EL (cell line): ENCODE data around the gene ACP4.
A peak's percentile ranks its signal among the peaks of the same experiment; 100 is the strongest.
"Not testable (repeated sequence)": the region's sequence is repeated elsewhere in the genome, so short reads cannot be mapped to it uniquely, and the experiment has no call there.

Source experiments
- DNase-seq: peaks from one replicate; pipeline ENCODE4 v3.0.0-alpha.2; 2016

The ACP4 gene, protein sequence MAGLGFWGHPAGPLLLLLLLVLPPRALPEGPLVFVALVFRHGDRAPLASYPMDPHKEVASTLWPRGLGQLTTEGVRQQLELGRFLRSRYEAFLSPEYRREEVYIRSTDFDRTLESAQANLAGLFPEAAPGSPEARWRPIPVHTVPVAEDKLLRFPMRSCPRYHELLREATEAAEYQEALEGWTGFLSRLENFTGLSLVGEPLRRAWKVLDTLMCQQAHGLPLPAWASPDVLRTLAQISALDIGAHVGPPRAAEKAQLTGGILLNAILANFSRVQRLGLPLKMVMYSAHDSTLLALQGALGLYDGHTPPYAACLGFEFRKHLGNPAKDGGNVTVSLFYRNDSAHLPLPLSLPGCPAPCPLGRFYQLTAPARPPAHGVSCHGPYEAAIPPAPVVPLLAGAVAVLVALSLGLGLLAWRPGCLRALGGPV

DNA sequence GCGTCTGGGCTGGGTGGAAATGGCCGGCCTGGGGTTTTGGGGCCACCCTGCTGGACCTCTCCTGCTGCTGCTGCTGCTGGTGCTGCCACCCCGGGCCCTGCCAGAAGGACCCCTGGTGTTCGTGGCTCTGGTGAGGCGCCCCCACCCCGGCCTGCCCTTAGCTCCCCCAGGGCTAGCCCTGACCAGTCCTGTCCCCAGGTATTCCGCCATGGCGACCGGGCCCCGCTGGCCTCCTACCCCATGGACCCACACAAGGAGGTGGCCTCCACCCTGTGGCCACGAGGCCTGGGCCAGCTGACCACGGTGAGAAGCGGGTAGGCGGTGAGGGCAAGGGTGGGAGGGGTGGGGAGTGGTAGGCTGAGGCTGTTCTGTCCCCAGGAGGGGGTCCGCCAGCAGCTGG is at the start of gene ACP4:
ACP4 (plus strand) TSS at position 20 of the 400 bp plus-strand sequence; CDS start at position 20, 0 bp downstream.
- peak; percentile 23 for DNase-seq

DNA sequence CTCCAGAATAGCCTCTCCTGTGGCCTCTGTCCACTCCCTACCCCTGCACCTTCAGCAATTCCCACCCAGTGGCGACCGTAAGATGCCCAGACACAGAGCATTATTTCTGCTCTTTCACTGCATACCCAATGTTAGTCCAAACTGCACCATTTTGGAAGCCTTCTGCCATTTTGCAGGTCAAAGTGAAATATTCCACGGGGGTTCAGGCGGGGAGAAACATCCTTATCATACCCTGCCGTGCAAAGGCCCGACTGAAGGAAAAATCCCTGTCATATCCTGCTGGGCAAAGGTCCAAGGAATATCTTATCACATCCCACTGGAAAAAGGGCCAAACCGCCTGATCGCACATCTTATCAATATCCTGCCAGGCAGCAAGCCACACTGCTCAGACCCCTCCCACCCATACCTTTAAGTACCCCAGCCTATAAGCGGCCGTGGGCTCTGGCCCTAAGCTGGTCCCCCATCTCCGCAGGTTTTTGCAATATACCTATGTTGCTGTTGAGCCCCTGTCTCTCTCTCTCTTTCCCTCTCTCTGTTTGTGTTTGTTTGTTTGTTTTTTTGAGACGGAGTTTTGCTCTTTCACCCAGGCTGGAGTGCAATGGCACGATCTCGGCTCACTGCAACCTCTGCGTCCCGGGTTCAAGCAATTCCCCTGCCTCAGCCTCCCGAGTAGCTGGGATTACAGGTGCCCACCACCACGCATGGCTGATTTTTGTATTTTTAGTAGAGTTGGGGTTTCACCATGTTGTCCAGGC is 48.9 kb upstream of the ACP4 start:
- DNase-seq, result no peak

DNA sequence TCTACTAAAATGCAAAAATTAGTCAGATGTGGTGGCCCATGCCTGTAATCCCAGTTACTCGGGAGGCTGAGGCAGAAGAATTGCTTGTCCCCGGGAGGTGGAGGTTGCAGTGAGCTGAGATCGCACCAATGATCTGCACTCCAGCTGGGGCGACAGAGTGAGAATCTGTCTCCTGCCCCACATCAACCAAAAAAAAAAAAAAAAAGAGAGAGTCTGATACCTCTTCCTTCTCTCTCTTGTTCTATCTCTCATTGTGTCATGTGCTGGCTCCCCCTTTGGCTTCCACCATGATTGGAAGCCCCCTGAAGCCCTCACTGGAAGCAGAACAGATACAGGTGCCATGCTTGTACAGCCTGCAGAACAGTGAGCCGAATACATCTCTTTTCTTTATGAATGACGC is 46.7 kb upstream of the ACP4 start:
- no peak for DNase-seq

DNA sequence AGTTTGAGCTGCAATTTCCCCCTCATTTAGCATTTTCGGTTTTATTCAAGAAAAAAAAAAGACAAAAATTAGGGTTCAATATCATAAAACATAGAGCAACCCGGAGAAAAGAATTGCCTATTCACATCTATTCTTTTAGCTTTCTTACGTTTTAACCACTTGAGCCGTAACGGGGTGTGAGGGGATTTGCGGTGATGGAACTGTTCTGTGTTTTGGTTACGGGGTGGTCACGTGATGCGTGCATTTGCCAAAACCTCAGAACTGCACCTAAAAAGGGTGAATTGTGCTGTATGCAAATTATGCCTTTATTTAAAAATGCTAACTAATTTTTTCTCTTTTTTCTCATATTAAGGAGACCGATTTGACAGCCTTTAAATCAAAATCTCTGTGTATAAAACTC is 45.0 kb upstream of the ACP4 start:
- DNase-seq, result no peak

DNA sequence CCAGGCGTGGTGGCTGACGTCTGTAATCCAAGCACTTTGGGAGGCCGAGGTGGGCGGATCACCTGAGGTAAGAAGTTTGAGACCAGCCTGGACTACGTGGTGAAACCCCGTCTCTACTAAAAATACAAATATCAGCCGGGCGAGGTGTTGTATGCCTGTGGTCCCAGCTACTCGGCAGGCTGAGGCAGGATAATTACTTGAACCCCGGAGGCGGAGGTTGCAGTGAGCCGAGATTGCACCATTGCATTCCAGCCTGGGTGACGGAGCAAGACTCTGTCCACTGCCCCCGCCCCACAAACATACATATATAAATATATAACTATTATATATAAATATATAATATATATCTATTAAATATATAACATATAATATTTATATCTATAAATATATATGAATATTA is 43.1 kb upstream of the ACP4 start:
- DNase-seq, result not testable (repeated sequence)

DNA sequence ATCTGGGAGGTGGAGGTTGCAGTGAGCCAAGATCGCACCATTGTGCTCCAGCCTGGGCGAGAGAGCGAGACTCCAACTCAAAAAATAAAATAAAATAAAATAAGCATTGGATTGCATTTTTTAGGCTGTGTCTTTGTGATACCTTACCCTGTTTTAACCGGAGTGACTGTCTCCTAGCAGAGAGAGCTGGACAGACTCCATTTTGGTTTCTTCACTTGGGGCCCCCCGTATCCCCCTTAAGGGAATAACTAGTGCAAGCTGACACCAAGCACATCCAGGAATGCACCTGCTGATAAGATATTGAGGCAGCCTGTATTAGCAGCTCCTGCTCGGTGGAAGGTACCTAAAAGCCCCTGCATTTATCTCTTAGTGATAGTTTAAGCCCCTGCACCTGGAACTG is 40.7 kb upstream of the ACP4 start:
- no peak for DNase-seq

DNA sequence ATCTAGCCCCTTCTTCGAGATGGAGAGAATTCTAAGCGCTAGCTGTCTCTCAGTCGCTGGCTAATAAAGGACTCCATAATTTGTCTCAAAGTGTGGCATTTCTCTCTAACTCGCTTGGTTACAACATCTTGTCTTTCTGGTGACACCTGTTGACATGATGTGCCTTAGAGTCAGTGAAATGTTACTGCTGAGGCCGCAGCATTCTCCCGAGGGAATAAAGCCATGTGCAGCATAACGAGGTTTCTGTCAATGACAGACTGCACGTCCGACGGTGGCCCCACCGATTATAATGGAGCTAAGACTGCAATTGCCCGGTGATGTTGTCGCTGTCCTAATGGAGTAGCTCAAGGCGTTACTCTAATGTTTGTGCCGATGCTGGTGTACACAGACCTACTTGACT is 40.2 kb upstream of the ACP4 start:
- no peak for DNase-seq

DNA sequence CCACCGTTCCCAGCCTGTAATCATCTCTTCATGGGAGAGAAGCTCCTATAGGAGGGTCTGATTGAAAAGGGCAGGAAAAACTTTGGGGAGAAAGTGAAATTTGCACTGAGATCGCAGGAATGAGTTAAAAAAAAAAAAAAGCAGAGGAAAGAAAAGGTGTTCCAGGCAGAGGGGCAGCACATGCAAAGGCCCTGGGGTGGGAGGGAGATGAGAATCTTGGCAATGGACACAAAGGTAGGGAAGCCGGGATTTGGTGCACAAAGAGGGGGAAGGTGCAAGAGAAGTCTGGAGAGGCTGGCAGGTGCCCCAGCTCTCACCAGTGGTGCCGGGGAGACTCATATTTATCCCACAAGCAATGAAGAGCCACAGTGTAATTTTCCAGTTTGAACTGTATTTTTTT is 36.3 kb upstream of the ACP4 start:
- no peak for DNase-seq

DNA sequence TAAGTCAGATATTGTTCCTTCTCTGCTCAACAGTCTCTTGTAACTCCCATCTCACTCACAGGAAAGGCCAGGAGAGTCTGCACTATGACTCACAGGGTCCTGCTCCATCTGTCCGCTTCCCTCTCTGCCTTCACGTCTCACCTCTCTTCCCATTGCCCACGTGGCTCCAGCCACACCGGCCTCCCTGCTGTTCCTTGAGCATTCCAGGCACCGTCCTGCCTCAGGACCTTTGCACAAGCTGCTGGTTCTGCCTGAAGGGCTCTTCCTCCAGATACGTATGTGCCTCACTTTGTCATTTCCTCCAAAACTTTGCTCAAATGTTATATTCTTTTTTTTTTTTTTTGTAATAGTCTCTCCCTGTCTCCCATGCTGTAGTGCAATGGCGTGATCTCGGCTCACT is 34.0 kb upstream of the ACP4 start:
- DNase-seq, result not testable (repeated sequence)

DNA sequence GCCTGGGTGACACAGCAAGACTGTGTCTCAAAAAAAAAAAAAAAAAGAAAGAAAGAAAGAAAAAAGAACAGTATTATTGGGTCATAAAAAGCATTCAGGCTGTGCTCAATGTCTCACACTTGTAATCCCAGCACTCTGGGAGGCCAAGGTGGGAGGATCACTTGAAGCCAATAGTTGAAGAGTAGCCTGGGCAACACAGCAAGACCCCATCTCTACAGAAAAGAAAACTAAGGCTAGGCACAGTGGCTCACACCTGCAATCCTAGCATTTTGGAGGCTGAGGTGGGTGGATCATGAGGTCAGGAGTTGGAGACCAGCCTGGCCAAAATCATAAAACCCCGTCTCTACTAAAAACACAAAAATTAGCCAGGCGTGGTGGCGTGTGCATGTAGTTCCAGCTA is 32.6 kb upstream of the ACP4 start:
- not testable (repeated sequence) for DNase-seq

DNA sequence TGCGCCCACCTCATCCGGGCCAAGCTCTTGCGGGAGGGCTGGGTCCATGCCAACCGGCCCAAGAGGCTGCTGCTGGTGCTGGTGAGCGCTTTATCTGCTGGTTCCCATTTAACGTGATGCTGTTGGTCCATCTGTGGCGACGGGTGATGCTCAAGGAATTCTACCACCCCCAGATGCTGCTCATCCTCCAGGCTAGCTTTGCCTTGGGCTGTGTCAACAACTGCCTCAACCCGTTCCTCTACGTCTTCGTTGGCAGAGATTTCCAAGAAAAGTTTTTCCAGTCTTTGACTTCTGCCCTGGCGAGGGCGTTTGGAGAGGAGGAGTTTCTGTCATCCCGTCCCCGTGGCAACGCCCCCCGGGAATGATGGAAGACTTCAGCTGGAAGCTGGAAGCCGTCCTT is 31.1 kb upstream of the ACP4 start:
- DNase-seq, result not testable (repeated sequence)

DNA sequence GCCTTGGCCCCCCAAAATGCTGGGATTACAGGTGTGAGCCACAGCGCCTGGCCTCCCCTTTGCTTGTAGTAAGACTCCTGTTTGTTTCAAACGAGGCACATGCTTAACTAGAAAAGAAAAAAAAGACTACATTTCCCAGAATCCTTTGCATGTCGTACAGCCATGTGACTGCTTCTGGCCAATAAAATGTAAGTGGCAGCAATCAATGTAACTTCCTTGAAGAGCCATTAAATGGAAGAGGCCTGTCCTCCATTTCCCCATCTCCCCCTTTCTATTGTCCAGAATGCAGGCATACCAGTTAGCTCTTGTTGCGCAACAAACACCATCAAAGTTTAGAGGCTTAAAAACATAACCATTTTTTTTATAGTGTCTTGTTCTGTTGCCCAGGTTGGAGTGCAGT is 30.3 kb upstream of the ACP4 start:
- peak; percentile 30 for DNase-seq

DNA sequence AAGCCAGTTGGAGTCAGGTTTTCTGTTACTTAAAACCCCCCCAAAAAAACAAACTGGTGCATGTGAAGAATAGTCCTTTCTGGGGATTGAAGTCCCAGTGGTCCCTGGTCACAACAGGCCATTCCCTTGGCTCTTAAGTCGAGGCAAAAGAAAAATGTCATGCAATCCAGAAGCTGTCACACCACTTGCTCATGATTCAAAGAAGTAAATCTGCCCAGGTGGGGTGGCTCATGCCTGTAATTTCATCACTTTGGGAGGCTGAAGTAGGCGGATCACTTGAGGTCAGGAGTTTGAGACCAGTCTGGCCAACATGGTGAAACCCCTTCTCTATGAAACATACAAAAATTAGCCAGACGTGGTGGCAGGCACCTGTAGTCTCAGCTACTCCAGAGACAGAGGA is 28.7 kb upstream of the ACP4 start:
- DNase-seq, result not testable (repeated sequence)

DNA sequence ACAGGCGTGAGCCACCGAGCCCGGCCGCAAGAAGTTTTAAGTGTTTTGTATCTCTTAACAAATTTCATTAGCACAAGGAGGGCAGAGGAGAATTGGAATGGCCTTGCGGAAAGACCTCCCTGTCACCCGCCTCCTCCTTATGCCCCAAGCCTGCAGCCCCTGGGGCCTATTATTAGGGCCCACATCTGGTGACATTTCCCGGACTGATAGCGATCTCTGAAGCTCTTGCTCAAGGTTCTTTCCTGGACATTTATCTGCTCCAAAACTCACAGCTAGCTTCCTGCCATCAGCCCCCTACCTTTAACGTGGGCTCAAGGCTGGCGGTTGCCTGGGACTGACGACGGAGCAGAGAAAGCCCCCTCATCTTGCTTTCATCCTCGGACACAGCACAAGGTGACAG is 26.7 kb upstream of the ACP4 start:
- not testable (repeated sequence) for DNase-seq

DNA sequence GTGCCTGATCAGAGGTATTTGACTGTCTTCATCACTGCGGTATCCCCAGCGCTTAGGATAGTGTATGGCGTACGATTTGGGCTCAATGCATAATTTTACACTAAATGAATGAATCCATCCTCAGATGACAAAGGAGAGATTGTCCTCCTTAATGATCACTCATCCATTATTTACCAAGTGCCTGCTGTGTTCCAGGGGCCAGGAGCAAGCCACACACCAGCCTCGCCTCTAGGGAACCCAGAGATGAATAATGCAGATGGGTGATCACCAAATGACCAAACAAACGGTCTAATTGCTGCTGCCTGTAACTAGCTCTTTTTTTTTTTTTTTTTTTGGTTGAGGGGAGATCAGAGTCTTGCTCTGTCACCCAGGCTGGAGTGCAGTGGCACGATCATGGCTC is 25.8 kb upstream of the ACP4 start:
- no peak for DNase-seq

DNA sequence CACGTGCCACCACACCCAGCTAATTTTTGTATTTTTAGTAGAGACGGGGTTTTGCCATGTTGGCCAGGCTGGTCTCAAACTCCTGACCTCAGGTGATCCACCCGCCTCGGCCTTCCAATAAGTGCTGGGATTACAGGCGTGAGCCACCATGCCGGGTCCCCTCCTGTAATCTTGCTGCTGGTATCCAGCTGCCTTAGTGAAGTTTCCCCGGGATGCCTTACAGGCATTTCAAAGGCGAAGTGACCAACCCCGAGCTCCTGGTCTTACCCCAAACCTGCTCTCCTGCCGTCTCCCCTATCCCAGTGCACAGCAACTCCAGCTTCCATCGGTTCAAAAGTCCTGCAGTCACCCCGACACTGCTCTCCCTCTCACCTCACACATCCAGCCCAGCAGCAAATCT is 23.5 kb upstream of the ACP4 start:
- not testable (repeated sequence) for DNase-seq

DNA sequence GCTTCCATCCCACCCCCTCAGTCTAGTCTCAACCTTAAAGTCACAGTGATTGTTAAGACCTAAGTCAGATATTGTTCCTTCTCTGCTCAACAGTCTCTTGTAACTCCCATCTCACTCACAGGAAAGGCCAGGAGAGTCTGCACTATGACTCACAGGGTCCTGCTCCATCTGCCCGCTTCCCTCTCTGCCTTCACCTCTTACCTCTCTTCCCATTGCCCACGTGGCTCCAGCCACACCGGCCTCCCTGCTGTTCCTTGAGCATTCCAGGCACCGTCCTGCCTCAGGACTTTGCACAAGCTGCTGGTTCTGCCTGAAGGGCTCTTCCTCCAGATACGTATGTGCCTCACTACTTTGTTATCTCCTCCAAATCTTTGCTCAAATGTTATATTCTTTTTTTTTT is 23.0 kb upstream of the ACP4 start:
- not testable (repeated sequence) for DNase-seq

DNA sequence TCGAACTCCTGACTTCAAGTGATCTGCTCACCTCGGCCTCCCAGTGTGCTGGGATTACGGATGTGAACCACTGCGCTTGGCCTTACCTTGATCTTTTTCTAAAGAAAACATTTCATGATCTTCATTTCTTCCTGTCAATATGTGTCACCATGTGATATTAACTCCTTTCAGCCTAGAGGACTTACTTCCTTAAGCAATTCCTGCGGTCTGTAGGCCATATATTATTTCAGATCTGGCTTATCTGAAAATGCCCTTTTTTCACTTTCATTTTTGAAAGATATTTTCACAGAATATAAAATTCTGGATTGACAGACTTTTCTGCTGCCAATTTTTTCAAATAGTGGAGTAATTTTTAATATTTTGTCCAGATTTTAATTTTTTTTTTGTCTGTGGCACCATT is 21.9 kb upstream of the ACP4 start:
- DNase-seq, result no peak

DNA sequence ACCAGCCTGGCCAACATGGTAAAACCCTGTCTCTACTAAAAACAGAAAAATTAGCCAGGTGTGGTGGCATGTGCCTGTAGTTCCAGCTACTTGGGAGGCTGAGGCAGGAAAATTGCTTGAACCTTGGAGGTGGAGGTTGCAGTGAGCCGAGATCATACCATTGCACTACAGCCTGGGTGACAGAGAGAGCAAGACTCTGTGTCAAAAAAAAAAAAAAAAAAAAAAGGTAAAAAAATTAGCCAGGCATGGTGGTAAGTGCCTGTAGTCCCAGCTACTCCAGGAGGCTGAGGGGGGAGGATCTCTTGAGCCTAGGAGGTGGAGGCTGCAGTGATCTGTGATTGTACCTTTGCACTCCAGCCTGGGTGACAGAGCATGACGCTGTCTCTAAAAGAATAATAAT is 20.1 kb upstream of the ACP4 start, which contains the start of gene GPR32:
GPR32 (plus strand) TSS at position 301 of the 400 bp plus-strand sequence. CDS start 137 bp downstream, outside the sequence.
- DNase-seq, result not testable (repeated sequence)

DNA sequence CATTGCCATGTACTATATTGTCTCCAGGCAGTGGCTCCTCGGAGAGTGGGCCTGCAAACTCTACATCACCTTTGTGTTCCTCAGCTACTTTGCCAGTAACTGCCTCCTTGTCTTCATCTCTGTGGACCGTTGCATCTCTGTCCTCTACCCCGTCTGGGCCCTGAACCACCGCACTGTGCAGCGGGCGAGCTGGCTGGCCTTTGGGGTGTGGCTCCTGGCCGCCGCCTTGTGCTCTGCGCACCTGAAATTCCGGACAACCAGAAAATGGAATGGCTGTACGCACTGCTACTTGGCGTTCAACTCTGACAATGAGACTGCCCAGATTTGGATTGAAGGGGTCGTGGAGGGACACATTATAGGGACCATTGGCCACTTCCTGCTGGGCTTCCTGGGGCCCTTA is 19.3 kb upstream of the ACP4 start:
- DNase-seq, result no peak

DNA sequence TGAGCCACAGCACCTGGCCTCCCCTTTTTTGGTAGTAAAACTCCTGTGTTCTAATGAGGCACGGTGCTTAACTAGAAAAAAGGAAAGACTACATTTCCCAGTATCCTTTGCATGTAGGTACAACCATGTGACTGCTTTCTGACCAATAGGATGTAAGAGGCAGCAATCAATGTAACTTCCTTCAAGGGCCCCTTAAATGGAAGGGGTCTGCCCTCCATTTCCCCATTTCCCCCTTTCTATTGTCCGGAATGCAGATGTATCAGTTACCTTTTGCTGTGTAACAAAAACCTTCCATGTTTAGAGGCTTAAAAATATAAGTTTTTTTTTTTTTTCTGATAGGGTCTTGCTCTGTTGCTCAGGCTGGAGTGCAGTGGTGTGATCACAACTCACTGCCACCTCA is 17.7 kb upstream of the ACP4 start:
- DNase-seq, result peak; percentile 19

DNA sequence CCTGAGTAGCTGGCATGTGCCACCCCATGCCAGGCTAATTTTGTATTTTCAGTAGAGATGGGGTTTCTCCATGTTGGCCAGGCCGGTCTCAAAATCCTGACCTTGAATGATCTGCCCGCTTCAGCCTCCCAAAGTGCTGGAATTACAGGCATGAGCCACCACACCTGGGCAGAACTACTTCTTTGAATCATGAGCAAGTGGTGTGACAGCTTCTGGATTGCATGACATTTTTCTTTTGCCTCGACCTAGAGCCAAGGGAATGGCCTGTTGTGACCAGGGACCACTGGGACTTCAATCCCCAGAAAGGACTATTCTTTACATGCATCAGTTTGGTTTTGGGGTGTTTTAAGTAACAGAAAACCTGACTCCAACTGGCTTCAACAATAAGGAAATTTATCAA is 17.3 kb upstream of the ACP4 start:
- DNase-seq, result not testable (repeated sequence)

DNA sequence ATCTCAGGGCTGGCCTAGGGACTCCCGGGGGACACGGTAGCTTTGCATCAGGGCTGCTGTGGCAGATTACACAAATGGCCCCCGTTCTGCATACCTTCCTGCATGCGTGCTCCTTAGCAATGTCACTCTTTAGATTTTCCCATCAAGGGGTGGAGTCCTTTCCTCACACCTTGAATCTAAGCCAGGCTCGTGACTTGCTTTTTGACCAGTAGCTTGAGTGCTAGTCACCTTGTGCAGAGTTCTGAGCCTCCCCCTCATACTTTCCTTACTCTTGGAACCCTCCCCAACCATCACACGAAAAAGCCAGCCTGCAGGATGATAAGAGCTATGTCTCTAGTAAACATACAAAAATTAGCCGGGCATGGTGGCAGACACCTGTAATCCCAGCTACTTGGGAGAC is 16.8 kb upstream of the ACP4 start:
- not testable (repeated sequence) for DNase-seq

DNA sequence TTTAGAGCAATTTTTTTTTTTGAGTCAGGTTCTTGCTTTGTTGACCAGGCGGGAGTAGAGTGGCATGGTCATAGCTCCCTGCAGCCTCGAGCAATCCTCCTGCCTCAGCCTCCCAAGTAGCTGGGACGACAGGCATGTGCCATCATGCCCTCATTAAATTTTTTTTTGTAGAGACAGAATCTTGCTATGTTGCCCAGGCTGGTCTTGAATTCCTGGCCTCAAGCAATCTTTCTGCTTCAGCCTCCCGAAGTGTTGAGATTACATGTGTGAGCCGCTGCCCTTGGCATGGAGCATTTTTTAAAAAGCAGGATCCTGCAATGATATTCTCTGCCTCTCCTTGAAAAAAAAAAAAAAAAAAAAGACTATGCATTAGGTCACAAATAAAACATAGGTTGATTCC is 14.1 kb upstream of the ACP4 start:
- DNase-seq, result no peak
